KOPT-K1 (cell line): ENCODE data around the gene NAGA.
"Not testable (repeated sequence)": the region's sequence is repeated elsewhere in the genome, so short reads cannot be mapped to it uniquely, and the experiment has no call there.

Source experiments
- H3K27ac ChIP-seq: fragments of 200-600 bp; sonication (generic); 2 replicates; pipeline ENCODE4 v1.5.1; 2016; ENCODE audit warnings: antibody characterized with exemption, mild to moderate bottlenecking, low read depth, low read length; ENCODE audit not compliant: poor library complexity, severe bottlenecking
- H3K36me3 ChIP-seq: fragments of 200-600 bp; sonication (generic); 2 replicates; pipeline ENCODE4 v1.5.1; 2017; ENCODE audit warnings: antibody characterized with exemption, mild to moderate bottlenecking, low read length, moderate library complexity; ENCODE audit not compliant: insufficient read depth
- H3K9me3 ChIP-seq: fragments of 200-600 bp; sonication (generic); 2 replicates; pipeline ENCODE4 v1.5.1; 2017; ENCODE audit warnings: antibody characterized with exemption, low read length, mild to moderate bottlenecking; ENCODE audit not compliant: insufficient read depth, poor library complexity, severe bottlenecking

Gene NAGA

DNA sequence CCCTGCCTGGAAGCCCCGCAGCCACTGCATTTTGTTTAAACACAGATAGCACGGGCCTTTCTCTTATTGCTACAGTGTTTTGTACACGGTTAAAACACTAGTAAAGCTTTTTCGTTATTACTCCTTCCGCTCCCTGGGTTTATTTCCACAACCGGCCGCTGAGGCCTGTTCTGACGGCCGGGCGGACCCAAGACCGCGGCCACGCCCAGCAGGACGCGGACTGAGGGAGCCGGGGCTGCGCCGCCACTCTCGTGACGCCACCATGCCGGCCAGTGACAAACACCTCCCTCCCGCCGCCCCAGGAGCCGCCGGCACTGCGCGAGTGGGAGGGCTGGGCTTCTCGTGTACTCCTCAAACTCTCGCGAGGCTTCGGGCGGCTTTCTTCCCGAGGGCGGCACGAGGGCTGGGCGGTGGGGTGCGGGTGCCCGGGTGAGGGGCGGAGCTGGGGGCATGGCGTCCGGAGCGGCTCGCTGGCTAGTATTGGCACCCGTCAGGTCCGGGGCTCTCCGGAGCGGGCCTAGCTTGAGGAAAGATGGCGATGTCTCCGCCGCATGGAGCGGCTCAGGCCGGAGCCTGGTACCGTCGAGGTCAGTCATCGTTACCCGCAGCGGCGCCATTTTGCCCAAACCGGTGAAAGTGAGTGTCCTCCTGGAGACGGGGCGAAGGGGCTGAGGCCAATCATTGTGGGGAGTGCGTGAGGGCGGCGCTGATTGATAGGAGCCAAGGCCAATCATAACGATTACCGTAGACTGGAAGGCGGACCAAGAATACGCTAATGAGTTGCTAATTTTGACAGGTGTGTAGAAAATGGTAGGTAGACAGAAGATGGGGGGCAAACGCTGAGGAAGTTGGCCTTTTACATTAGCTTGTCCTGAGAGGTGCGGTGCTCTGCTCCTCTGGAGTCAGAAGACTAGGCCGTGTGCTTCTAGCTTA, 9.0 kb upstream of the NAGA start, which contains the start of gene SMDT1:
Gene SMDT1 (plus strand): TSS at position 382 of the 933 bp plus-strand sequence. CDS start 69 bp downstream, at position 451.
- H3K27ac ChIP-seq = peak within 1 kb of the TSS; percentile 83
- no peaks in the 10 kb centered on the region for H3K9me3 ChIP-seq
- H3K36me3 ChIP-seq = peaks cover 31% of the 10 kb centered on the region

DNA sequence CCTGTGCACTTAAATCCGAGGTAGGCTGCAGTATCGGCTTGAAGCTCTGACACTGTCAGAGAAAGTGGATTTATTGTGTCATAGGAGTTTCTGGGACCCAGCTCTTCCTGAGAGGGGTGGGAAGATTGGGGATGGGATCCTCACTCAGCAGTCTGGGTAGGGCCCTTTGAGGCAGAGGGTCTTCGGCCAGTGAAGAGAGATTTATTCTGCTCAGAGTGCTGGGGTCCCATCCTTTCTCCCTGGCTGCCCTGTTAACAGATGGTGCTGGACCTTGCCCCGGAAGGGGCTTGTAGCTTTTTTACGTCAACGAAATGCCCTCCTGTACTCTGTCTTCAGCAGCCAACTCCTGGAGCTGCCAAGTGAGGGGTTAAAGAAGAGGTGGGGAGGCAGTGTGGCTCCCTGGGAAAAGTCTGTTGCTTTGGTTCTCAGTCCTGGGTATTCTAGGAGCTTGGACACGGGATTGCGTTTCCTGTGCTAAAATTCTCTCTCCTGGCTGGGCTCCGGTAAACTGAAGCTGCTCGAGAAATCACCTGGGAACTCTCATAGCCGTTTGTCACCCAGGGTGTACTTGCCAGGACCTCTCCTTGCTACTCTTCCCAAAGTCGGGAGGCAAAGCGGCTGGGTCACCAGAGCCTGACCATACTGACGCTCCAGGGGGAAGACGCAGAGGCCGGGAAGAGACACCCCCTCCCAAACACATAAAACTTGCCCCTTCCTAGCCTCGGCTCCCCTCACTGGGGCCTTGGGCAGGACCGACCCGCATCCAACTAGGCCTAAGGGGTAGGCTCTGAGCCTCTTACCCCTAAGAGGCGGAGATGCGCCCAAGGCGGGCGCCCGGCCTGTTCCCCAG, 8.1 kb upstream of the NAGA start:
- peak overlapping the region; percentile 83 for H3K27ac ChIP-seq
- peaks cover 22% of the 10 kb centered on the region for H3K36me3 ChIP-seq

GRCh38 chr22:42077486-42078125, 7.0 kb upstream of the NAGA start:
- Histone ChIP-seq H3K27ac (no peak overlapping the region), H3K36me3 (peaks cover 11% of the 10 kb centered on the region), H3K9me3 (no peaks in the 10 kb centered on the region)

More for the DNA sequence above, 8.1 kb upstream of the NAGA start:
- H3K9me3 ChIP-seq = no peaks in the 10 kb centered on the region

- Histone ChIP-seq H3K27ac (no peak overlapping the region), H3K36me3 (peaks cover 4% of the 10 kb centered on the region), H3K9me3 (no peaks in the 10 kb centered on the region)
Measured at GRCh38 chr22:42076764-42077485, 6.3 kb upstream of the NAGA start.

DNA sequence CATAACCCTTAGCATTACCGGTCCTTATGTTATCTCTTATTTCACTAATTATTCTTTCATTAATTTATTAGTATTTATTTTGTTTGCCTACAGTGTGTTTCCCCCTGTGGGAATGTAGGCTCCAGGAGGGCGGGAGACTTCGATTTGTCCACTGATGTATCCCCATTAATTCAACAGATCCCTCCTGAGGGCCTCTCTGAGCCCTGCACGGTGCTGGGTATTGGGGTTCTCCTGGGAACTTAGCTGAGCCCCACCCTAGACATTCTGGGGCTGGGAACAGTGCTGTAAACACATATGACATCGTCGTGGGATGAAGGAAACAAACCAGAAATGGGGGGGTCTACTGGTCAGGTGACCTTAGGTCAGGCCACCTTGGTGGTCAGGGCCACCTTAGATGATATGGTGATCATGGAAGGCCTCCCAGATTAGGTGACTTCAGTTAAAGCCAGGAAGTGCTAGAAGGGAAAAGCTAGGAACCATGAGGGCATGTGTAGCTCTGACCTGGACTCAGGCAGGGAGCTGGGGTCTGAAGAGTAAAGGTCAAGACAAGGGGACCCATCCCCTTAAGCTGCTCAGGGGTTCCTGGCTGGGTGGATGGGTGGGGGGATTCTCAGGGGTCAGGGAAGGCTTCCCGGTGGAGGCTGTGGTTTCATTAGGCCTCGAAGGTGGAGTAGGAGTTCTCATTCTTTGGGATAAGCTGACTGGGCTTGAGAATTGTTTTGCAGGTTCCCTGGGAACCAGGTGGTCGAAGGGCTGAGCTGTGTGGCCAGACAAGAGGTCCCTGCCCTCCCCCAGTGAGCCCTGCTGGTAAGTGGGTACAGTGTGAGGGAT, 4.4 kb upstream of the NAGA start:
- H3K36me3 ChIP-seq = no peaks in the 10 kb centered on the region
- H3K9me3 ChIP-seq = no peaks in the 10 kb centered on the region
- H3K27ac ChIP-seq = no peak overlapping the region

GRCh38 chr22:42074132-42074811, 3.7 kb upstream of the NAGA start, which contains the start of gene PHETA2:
PHETA2 (plus strand) TSS chr22:42074248; CDS start chr22:42077294, 3,046 bp downstream.
- Histone ChIP-seq H3K36me3 (no peaks in the 10 kb centered on the region), H3K27ac (no peak within 1 kb of the TSS), H3K9me3 (no peaks in the 10 kb centered on the region)

DNA sequence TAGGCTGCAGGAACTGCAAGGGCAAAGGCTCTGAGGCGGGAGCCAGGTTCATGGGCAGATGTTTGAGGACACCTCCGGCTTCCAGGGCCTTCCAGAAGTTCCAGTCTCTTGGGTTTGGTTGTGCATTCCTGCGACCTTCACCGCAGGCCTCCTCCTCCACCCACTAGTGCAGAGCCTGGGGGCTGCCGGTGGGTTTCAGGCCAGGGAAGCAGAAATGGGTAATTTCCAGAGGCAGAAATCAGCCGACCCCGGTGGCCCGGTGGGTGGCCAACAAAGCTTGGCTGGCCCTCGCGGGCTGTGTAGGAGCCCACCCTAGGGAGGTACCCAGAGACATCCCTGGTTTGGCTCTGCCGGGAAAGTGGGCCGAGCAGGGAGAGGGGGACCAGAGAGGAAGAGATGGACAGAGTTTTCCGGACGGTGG, 3.0 kb upstream of the NAGA start:
- Histone ChIP-seq H3K36me3 (no peaks in the 10 kb centered on the region), H3K27ac (no peak overlapping the region), H3K9me3 (no peaks in the 10 kb centered on the region)

DNA sequence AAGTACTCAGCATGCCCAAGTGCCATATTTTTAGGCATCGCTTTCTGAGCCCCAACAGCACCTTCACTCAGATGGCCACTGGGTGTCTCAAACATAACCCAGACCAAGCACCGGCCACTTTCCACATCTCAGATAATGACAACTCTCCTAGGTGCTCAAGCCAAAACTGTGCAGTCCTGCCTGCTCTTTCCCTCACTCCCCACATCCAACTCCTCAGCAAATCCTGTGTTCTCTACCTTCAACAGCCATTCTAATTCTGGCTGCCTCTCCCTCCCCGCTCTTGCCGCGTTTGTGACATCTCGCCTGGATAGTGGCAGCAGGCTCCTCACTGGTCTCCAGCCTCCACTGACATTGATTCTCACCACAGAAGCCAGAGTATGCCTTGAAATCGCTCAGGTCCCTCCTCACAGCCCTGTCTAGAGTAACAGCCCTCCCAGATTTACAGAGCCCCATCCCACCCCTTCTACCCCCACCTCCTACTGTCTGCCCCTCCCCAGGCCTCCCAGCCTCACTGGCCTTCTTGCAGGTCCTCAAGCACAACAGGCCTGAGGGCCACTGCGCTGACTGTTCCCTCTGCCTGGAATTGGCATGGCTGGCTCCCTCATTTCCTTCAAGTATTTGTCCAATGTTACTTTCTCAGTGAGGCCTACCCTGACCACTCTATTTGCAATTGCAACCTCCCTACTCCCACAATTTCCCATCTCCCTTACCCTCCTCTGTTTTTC, 2.2 kb upstream of the NAGA start:
- no peak overlapping the region for H3K27ac ChIP-seq
- H3K36me3 ChIP-seq = no peaks in the 10 kb centered on the region; the same call in 1 of the 2 replicates
- no peaks in the 10 kb centered on the region for H3K9me3 ChIP-seq

DNA sequence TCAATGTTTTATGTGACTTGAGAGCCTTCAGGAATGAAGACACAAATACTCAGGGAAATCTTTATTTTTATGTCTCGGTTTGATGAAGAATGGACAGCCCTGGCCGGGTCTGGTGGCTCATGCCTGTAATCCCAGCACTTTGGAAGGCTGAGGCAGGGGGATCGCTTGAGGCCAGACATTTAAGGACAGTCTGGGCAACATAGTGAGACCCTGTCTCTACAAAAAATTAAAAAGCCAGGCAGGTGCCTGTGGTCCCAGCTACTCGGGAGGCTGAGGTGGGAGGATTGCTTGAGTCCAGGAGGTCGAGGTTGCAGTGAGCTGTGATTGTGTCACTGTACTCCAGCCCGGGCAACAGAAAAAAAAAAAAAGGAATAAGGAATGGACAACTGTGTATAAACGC, 896 bp upstream of the NAGA start:
- H3K9me3 ChIP-seq, H3K36me3 ChIP-seq: not testable (repeated sequence)
- peak overlapping the region; percentile 77 for H3K27ac ChIP-seq

GRCh38 chr22:42069801-42070516, 653 bp downstream of the NAGA start:
- peak overlapping the region; percentile 77 for H3K27ac ChIP-seq
- no peaks in the 10 kb centered on the region for H3K9me3 ChIP-seq
- peaks cover 16% of the 10 kb centered on the region; the same call in 1 of the 2 replicates for H3K36me3 ChIP-seq

DNA sequence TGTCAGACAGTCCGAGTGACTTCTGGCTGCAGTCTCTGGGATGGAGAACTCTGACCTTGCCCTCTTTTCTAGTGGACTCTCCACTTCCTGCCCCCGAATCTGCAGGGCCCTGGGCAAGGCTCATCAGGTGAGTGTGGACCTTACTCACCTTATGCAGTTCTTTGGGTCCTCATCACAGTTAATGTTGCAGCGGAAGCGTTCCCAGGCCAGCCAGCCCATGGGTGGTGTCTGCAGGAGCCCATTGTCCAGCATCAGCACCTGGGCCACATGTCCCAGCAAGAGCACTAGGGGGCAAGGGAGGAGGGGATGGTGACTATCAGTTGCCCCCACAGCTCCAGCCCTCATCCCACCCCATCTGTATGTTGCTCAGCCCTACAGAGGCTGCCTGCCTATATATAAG, 2.3 kb downstream of the NAGA start:
- H3K9me3 ChIP-seq = no peaks in the 10 kb centered on the region
- no peak overlapping the region for H3K27ac ChIP-seq
- peaks cover 16% of the 10 kb centered on the region; the same call in 1 of the 2 replicates for H3K36me3 ChIP-seq

DNA sequence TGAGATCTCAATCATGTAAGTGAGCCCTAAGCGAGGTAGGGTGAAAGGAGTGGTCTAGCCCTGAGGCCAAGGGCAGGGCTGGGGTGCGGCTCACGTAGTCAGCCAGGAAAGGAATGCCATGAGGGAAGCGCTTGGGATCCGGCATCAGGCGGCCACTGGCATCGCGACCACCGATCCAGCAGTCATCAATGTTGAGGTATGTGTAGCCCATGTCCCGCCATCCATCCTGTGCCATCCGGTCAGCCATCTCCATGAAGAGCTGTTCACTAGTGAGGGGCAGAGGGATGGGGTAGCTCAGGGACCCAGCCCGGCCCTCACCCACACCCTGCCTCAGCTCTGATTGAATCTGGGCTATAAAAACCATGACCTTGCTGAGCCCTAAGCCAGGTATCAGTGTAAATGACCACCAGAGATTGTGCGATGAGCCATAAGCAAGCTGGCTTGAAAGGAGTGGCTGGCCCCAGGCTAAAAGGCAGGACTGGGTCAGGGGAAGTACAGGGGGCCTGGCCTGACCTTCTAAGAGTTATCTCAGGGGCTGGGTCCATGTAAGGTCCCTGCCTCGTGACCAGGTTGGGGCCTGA, 2.9 kb downstream of the NAGA start:
- Histone ChIP-seq H3K36me3 (peaks cover 16% of the 10 kb centered on the region; the same call in 1 of the 2 replicates), H3K27ac (no peak overlapping the region), H3K9me3 (no peaks in the 10 kb centered on the region)
